Measurements from ENCODE around the gene BTG3.

The BTG3 gene

GRCh38 chr21:17612565-17613241 is at the start of gene BTG3:
Gene BTG3, minus strand, starts transcription at chr21:17612901. Its CDS starts 3,757 bp downstream, at chr21:17609144.
- peak; percentile 43 to 78 for DNase-seq (ENCODE audit: extremely low read depth in 1 of 2, low read depth in 1 of 2)

DNA sequence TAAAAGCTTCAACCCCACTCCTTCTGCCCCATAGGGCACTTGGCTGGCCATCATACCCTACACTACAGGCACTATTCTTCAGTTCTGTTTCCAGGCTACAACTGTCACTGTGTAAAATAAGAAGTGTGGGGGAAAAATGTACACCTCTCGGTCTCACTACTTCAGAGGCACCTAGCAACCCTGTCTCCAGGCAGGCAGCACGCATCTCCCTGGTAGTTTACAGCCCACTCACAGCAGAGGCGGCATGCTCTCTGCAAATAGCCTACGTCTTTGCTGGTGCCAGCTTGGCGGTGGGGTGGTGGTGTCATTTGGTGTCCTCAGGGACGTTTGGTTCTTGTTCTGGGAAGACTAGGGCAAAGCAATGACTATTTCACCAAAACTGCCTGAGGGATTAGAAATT is 48.2 kb upstream of the BTG3 start:
- no peak for DNase-seq (ENCODE audit: extremely low read depth in 1 of 2, low read depth in 1 of 2)

DNA sequence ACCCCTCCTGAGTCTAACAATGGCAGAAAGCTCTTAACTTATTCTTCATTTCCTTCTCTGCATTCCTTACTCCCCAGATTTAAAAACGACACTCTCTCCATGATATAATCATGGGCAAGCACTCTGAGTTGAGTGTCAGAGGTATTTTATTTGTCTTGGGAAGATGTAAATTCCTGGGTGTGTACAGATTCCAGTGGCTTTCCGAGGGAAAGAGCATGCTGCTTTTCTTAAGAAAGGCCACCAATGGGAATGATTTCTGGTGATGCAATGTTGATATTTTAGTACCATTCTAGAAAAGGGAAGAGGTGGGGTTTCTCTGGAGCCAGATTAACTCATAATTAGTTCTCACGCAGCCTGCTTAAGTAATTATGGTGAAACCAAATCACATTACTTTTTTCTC is 47.8 kb upstream of the BTG3 start:
- no peak for DNase-seq (ENCODE audit: extremely low read depth in 1 of 2, low read depth in 1 of 2)

DNA sequence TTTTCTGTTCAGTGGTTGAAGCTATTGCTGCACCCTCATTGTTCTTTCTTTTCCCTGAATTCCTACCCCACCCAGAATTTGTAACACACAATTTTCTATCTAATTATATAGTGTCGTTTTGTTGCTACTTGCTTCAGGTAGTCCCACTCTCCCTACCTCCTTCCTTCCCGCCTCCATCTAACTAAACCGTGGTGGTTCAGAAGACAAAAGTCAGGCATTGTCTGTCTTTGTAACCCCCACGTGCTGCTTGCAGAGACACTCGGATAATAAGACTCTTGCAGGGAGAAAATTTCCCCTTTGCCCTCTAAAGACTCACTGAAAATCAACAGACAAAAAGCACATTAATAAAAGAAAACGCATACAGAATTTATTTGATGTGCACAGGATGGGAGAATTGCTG is 46.2 kb upstream of the BTG3 start:
- DNase-seq (ENCODE audit: extremely low read depth in 1 of 2, low read depth in 1 of 2) = no peak

GRCh38 chr21:17651526-17651925 is 38.8 kb upstream of the BTG3 start:
- DNase-seq (ENCODE audit: extremely low read depth in 1 of 2, low read depth in 1 of 2) = no peak

DNA sequence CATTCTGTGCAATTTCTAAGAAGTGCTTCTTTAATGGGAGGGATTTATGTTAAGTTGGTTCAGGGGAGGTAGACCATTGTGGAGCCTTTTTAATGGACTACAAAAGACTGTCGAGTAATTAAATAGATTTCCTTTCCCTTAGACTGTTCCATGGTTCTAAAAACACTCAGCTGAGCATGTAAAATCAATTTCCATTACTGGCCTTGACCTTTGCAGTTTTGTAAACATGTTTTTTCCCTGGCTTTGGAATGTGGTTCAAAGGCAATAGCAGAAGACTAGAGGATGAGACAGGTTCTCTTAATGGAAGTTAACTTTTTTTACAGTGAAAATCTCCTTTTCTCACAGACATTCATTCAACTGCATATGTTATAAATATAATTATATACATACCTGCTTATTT is 37.6 kb upstream of the BTG3 start:
- DNase-seq (ENCODE audit: extremely low read depth in 1 of 2, low read depth in 1 of 2) = no peak

DNA sequence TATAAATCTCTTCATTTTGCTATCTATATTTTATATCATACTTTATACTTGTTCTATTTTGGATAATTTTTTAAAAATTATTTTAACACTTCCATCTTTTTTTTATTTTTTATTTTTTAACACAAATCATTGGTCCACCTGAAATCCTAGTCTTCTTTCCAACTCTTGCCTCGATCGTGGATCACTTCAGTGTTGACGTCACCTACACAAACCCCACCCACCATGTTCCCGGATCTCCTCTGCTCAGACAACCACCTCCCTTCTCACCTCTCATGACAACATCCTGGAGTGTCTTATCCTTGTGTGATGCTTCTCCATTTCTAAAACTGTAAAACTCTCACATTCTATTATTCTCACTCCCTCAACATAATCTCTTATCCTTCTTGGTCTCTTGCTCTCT is 34.1 kb upstream of the BTG3 start:
- no peak for DNase-seq (ENCODE audit: extremely low read depth in 1 of 2, low read depth in 1 of 2)

DNA sequence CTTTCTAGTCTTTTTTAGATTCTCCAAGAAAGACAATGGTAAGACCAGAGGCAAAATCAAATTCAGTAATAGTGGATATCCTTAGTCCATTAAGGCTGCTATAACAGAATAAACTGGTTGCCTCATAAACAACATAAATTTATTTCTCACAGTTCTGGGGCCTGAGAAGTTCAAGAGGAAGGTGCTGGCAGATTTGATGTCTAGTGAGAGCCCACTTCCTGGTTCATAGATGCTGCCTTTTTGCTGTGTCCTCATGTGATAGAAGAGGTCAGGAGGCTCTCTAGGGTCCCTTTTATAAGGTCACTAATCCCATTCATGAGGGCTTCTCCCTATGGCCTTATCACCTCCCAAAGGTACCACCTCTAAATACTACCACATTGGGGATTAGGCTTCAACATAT is 31.5 kb upstream of the BTG3 start:
- DNase-seq (ENCODE audit: extremely low read depth in 1 of 2, low read depth in 1 of 2) = no peak

DNA sequence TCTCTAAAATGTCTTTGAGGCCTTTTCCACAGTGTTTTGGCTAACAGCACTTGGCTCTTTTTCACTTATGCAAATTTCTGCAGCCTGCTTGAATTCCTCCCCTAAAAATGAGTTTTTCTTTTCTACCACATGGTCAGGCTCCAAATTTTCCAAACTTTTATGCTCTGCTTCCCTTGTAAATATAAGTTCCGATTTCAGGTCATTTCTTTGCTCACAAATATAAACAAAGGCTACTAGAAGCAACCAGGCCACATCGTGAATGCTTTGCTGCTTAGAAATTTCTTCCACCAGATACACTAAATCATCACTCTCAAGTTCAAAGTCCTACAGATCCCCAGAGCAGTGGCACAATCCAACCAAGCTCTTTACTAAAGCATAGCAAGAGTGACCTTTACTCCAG is 28.1 kb upstream of the BTG3 start:
- no peak for DNase-seq (ENCODE audit: extremely low read depth in 1 of 2, low read depth in 1 of 2)

- DNase-seq (ENCODE audit: extremely low read depth in 1 of 2, low read depth in 1 of 2) = no peak
Measured at GRCh38 chr21:17636711-17637110, 24.0 kb upstream of the BTG3 start.

DNA sequence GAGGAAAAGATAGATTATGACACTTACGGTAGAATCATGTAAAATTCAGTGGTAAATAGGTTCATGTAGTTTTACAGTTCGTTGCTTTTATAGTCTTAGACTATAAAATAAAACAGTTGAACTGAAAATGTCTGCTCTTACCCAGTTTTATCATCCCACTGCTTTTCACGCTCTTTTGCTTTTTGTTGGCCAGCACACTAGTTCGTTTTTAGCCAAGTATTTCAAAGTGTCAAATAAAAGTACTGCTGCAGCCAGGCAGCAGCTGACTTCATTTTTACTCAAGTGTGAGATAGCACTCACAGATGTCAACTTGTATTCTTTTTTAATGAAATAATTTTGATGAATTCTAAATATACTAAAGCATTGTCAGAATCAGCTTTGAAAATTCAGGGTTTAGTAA is 18.5 kb upstream of the BTG3 start:
- no peak for DNase-seq (ENCODE audit: extremely low read depth in 1 of 2, low read depth in 1 of 2)

DNA sequence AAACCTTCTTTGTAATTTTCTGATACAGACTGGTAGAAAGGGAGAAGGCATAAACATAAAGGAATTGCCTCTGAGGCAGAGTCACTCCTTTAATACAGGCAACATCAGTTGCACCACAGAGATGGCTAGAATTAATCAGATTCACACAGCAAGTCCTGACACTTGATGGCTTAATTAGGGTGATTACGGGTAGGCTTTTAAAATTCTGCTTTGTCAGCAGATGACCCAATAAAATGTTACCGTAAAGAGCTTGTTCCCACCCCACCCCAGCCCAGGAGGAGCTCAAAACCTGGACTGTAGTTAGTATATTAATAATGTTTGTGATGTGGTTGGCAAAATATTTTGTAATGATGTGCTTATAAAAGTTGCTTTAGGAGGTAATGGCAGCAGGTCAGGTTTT is 9.3 kb upstream of the BTG3 start:
- no peak for DNase-seq (ENCODE audit: extremely low read depth in 1 of 2, low read depth in 1 of 2)

DNA sequence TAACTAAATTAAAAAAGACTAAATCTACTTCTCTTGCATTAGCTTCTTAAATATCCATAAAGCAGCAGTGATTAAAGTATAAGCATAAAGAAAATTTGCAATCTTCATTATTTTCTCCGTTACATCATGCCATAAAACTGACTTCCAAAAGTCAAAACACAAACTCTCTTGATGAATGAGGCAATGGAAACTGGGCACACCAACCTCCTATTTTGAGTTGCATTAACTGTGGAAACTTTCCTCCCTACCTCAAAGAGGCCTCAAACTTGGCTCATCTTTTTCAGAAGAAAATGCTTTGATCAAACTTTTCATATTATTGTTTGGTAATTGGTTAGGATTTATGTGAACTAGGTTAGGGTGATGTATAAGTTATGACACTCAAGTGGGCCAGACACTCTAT is 4.1 kb upstream of the BTG3 start:
- no peak for DNase-seq (ENCODE audit: extremely low read depth in 1 of 2, low read depth in 1 of 2)

DNA sequence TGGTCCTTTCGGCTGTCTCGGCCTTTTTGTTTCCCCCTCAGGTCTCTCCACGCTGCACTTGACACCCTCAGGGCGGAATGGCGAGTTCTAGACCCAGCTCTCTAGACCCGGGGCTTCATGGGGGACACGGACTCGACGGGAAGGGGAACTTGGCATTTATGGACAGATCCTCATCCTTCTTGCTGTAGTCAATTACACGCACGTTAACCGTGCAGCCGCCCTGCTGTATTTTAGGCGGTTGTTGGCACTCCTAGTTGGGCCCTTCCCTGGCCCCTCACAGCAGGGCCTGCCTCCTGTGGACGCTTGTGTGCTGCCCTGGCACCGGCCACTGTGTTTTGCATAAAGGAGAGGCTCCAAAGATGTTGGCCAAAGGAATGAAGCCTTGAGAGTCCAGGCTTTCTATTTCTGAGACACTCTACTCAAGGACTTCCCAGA is 558 bp upstream of the BTG3 start:
- DNase-seq (ENCODE audit: extremely low read depth in 1 of 2, low read depth in 1 of 2) = no peak

- peak in 1 of 2 donors; percentile 1 for DNase-seq (ENCODE audit: extremely low read depth in 1 of 2, low read depth in 1 of 2)
Measured at GRCh38 chr21:17612023-17612564, 607 bp downstream of the BTG3 start.

- peak; percentile 64 to 65 for DNase-seq (ENCODE audit: extremely low read depth in 1 of 2, low read depth in 1 of 2)
Measured at GRCh38 chr21:17611414-17612022, 1.2 kb downstream of the BTG3 start.

DNA sequence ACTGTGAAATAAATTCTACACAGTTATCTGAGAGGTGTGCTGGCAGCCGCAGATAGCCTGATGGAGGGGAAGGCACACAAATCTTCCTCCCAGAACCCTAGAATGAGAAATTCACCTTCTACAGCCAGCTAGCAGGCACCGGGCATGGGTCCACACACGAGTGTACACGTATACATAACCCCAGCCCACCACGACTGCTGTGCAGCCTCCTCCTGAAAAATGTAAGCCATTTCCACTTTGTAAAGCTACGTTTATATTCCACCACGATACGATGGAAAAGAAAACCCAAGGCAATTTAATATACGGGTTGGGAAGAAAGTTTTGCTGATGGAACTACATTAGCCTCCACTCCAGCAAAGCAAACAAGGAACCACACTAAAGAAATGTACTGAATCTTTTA is 1.8 kb downstream of the BTG3 start:
- no peak for DNase-seq (ENCODE audit: extremely low read depth in 1 of 2, low read depth in 1 of 2)

DNA sequence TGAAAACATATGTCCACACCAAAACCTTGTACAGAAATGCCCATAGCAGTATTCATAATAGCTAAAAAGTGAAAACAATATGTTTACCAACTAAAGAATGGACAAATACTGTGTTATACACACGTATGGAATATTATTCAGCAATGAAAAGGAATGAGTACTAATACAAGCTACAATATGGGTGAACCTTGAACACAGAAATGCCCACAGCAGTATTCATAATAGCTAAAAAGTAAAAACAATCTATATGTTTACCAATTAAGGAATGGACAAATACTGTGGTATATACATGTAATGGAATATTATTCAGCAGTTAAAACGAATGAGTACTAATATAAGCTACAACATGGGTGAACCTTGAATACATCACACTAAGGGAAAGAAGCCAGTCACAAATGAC is 3.0 kb downstream of the BTG3 start:
- no peak for DNase-seq (ENCODE audit: extremely low read depth in 1 of 2, low read depth in 1 of 2)

GRCh38 chr21:17607684-17608083 is 5.0 kb downstream of the BTG3 start:
- DNase-seq (ENCODE audit: extremely low read depth in 1 of 2, low read depth in 1 of 2) = no peak

- no peak for DNase-seq (ENCODE audit: extremely low read depth in 1 of 2, low read depth in 1 of 2)
Measured at GRCh38 chr21:17602874-17603273, 9.8 kb downstream of the BTG3 start.

DNA sequence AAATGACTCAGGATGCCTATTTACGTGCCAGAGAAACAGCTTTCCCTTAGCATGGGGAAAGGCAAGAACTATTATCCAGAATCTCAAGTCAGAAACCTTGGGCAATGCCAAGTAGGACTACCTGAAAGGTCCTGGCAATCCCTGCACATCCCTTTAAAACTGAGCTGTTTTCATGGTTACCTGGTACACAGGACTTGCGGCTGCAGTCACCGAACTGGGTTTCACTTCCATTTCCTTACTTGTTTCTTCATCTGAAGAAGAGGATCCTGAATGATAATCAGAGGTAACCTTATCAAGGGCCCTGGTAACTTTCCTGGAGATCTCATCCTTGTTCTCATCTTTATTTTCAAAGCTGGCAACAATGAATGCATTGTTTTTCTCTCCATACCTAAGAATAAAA is 14.3 kb downstream of the BTG3 start:
- DNase-seq (ENCODE audit: extremely low read depth in 1 of 2, low read depth in 1 of 2) = no peak

GRCh38 chr21:17597680-17598079 is 15.0 kb downstream of the BTG3 start:
- no peak for DNase-seq (ENCODE audit: extremely low read depth in 1 of 2, low read depth in 1 of 2)

DNA sequence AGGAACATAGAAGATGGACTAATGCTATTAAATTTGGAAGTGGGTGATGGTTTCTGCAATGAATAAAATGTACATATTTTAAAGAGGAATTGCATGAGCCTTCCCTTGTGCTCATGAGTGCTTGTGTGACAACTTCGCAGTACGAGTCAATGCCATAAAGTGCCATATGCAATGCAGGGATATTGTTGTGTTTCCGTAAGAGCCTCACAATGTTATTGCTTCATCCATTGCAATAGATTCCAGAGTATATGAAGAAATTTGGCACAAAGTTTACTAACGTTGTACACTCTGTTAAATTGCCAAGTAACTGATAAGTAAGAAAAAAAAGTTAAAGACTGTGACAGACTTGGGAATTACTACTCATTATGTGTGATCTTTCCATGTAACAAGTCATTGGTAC is 22.3 kb downstream of the BTG3 start:
- no peak for DNase-seq (ENCODE audit: extremely low read depth in 1 of 2, low read depth in 1 of 2)

Data from activated CD8-positive, alpha-beta memory T cell treated with anti-CD3 and anti-CD28 coated beads for 1 hour (primary cell).